Heart left ventricle (tissue), 16 donors: ENCODE results near the gene DRG1. TPM values are rescaled to one million over a fixed set of nuclear protein-coding genes. Genes with fewer than 3 reads are reported as not detected.
"Not testable (repeated sequence)": the region's sequence is repeated elsewhere in the genome, so short reads cannot be mapped to it uniquely, and the experiment has no call there.

Experiments
- ATAC-seq, 4 donors: fragments of 200-7000 bp; cut with Tn5 transposase; one replicate each; pipeline ENCODE4 v1.9.1; 2020 to 2022; ENCODE audit warnings: moderate library complexity in 4 of 4, mild to moderate bottlenecking in 3 of 4, moderate number of reproducible peaks in 1 of 4
- DNase-seq, 5 donors: peaks; one replicate each; pipeline ENCODE4 v3.0.0-alpha.2; 2020
- H3K27ac ChIP-seq, 12 donors: fragments of 200-600 bp; sonication (generic) in 4 of 12; one replicate each; pipeline versions ENCODE4 v1.5.0 to v1.8.0; 2016 to 2022; ENCODE audit warnings: mild to moderate bottlenecking in 2 of 12
- H3K27me3 ChIP-seq, 9 donors: fragments of 200-600 bp; sonication (generic) in 2 of 9; one replicate each; pipeline versions ENCODE4 v1.5.1 to v1.8.0; 2016 to 2022; ENCODE audit warnings: mild to moderate bottlenecking in 3 of 9
- H3K36me3 ChIP-seq, 9 donors: fragments of 200-600 bp; sonication (generic) in 2 of 9; one replicate each; pipeline versions ENCODE4 v1.5.0 to v1.8.0; 2018 to 2022; ENCODE audit warnings: mild to moderate bottlenecking in 2 of 9
- H3K4me1 ChIP-seq, 12 donors: fragments of 200-600 bp; sonication (generic) in 4 of 12; one replicate each; pipeline versions ENCODE4 v1.5.0 to v1.8.0; 2016 to 2022; ENCODE audit warnings: mild to moderate bottlenecking in 3 of 12
- H3K4me3 ChIP-seq, 12 donors: fragments of 200-600 bp; sonication (generic) in 4 of 12; one replicate each; pipeline versions ENCODE4 v1.5.0 to v1.8.0; 2017 to 2022; ENCODE audit warnings: mild to moderate bottlenecking in 9 of 12, moderate library complexity in 4 of 12
- H3K9me3 ChIP-seq, 12 donors: fragments of 200-600 bp; sonication (generic) in 4 of 12; one replicate each; pipeline versions ENCODE4 v1.5.0 to v1.8.0; 2016 to 2022; ENCODE audit warnings: mild to moderate bottlenecking in 1 of 12
- CTCF ChIP-seq, 12 donors: fragments of 200-600 bp; sonication (generic) in 4 of 12; IDR thresholded peaks; one replicate each; pipeline versions ENCODE4 v1.5.0 to v1.8.0; 2018 to 2022; ENCODE audit warnings: antibody characterized with exemption in 12 of 12, mild to moderate bottlenecking in 5 of 12
- POLR2A ChIP-seq, 2 donors: fragments of 450-650 bp; IDR thresholded peaks; one replicate each; pipeline ENCODE4 v1.6.1; 2017; ENCODE audit warnings: antibody characterized with exemption in 2 of 2, mild to moderate bottlenecking in 2 of 2, moderate library complexity in 2 of 2
- WGBS, 4 donors: extraction: QIAGEN DNeasy Blood & Tissue Kit in 2 of 4; methylation state at CpG; one replicate each; pipeline versions ENCODE4 v1.1.5 to v1.1.7; 2013 to 2018; 5-methylcytosine and 5-hydroxymethylcytosine counted together
- intact Hi-C, 10 donors: fragments of 100-400 bp; cut with DNase I; formaldehyde crosslinking; loops; one replicate each; pipeline versions ENCODE4 v1.11.1 to v1.14.2; 2022
- polyA plus RNA-seq, 2 donors: library from polyadenylated mRNA; stranded (reverse); fragments of 200-250 nt; gene quantifications; one replicate each; pipeline ENCODE4 v1.2.3, GENCODE V29; 2013
- total RNA-seq, 9 donors: library from RNA; depleted of rRNA in 2 of 9; stranded (reverse); fragments of >200 nt in 2 of 9; fragmentation: NEBNext Ultra II Directional in 3 of 9; extraction: Animal tissue kit (Norgen Biotek cat#: 25700) in 3 of 9; gene quantifications; one replicate each; pipeline versions ENCODE4 v1.1.0 to v1.2.4, GENCODE V29; 2016 to 2023
- donor health status: ischemic (EF 13 %, LVEDD 7.1; RV severe dilation, severe dysfunction).
- donor health status: healthy with polysubstance abuse.
- donor health status: DM: no; HTN: yes; CAD: no.
- donor health status: DM: no; HTN: no; CAD: no.
- donor health status: ischemic (EF 25% LVEDD 6.9; RV normal size, moderate dysfunction).
- donor health status: ischemic (EF 25% LVEDD 5.7; RV mildly dilated, moderate dysfunction).
- donor health status: healthy.
- donor health status: DM: yes; HTN: yes; CAD: no.
- donor health status: ischemic (EF 35%, LVEDD 5.7; RV mildly dilated, moderate dysfunction).
- donor health status: nonischemic (EF 11% LVEDD 7.7; RV severe dilation, severe dysfunction).
- donor health status: DM: yes; HTN: yes; CAD: no.
- donor health status: PGD.
- donor health status: ischemic (EF 29% LVEDD 5.4; RV normal size, mild dysfunction).
- donor health status: nonischemic (EF 23%, LVEDD 6.1; RV moderate dilation, normal function).

DRG1 gene
- total and polyA plus RNA-seq, 11 donors = 50.1 to 94.8 (median 55.5) TPM

DNA sequence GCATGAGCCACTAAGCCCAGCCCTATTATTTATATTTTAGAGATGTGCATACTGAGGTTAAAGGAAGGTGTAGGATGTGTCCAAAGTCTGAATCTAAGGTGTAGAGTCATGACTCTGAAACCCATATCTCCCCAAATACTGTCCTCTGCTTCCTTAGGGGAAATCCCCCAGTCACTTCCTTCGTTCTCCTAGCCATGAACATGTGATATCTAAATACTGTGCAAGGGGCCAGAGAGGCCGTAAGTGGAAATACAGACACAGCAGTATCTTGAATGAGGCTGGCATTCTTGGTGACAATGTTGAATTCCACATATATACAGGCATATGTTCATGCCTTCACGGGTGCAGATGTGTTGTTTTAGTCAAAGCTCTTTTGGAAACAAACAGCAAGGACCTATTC lies 32.0 kb upstream of the DRG1 start:
- no peaks in the 10 kb centered on the region for H3K4me1 ChIP-seq
- 63 to 71% (median 69%) methylated on average over 3 of the region's 3 CpGs for WGBS, 4 donors
- no peak overlapping the region for H3K4me3 ChIP-seq
- ATAC-seq = no peak
- TF ChIP-seq POLR2A (IDR thresholded peaks at IDR 0.05) = no peak
- TF ChIP-seq CTCF (IDR thresholded peaks at IDR 0.05) = no peak
- no peak overlapping the region for H3K27ac ChIP-seq
- intact Hi-C loops = no loop called here
- H3K36me3 ChIP-seq = no peaks in the 10 kb centered on the region
- H3K27me3 ChIP-seq = no peaks in the 10 kb centered on the region
- no peaks in the 10 kb centered on the region for H3K9me3 ChIP-seq
- no peak for DNase-seq

DNA sequence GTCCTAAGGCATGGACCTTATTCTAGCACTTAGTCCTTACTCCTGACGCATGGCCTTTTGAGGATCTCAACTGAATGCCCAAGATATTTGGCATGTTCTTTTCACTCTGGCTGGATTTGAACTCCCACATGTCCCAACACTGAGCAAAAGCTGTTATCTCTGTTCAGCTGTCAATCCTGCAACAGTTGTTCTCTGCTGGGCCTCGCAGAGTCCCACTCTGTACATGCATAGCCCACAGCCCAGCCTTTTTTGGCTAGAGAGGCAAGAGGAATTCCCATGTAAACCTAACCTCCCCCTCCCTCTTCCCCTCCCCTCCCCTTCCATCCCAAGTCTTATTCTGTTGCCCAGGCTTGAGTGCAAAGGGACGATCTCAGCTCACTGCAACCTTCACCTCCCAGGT lies 21.8 kb upstream of the DRG1 start:
- TF ChIP-seq POLR2A (IDR thresholded peaks at IDR 0.05) = no peak
- no peak for TF ChIP-seq CTCF (IDR thresholded peaks at IDR 0.05)
- H3K27me3 ChIP-seq = no peaks in the 10 kb centered on the region
- peak in 3 of 5 donors; percentile 17 to 31 (median 23) for DNase-seq
- no peak overlapping the region for H3K4me3 ChIP-seq
- WGBS, 4 donors = 58 to 75% (median 60%) methylated on average over 3 of the region's 3 CpGs
- peak; percentile 26 to 71 (median 52) for ATAC-seq
- peaks cover 0 to 6% (median 0%) of the 10 kb centered on the region in 12 donors for H3K4me1 ChIP-seq
- H3K27ac ChIP-seq = peak overlapping the region in 4 of 12 donors; percentile 3 to 37 (median 24)
- no peaks in the 10 kb centered on the region for H3K9me3 ChIP-seq
- H3K36me3 ChIP-seq = no peaks in the 10 kb centered on the region
- intact Hi-C loops = no loop called here

DNA sequence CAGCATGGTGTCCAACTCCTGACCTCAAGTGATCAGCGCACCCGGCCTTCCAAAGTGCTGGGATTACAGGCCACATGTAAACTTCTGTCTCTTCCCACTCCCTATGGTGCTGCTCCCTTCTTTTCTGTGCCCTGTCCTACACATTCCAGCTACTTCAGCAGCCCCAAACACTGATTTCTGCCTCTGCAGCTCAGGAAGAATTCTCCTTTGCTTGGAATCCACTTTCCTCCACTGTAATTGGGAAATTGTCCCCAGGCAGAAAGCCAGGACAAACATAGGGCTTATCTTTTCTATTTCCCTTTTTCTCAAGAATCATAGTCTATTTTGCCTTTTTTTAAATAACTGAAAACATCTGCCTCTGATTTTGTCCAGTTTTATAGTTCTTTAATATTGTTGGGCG lies 21.3 kb upstream of the DRG1 start:
- WGBS, 4 donors = 66 to 80% (median 75%) methylated on average over 3 of the region's 3 CpGs
- TF ChIP-seq CTCF (IDR thresholded peaks at IDR 0.05) = no peak
- no peak for TF ChIP-seq POLR2A (IDR thresholded peaks at IDR 0.05)
- H3K36me3 ChIP-seq = no peaks in the 10 kb centered on the region
- H3K9me3 ChIP-seq = no peaks in the 10 kb centered on the region
- no peaks in the 10 kb centered on the region for H3K27me3 ChIP-seq
- H3K27ac ChIP-seq = peak overlapping the region in 5 of 12 donors; percentile 15 to 37 (median 32)
- ATAC-seq (peak in 2 of 4 donors; percentile 44 to 52), DNase-seq (peak in 2 of 5 donors; percentile 27 to 40)
- intact Hi-C loops = no loop called here
- peak overlapping the region in 1 of 12 donors; percentile 10 for H3K4me3 ChIP-seq
- peaks cover 0 to 6% (median 0%) of the 10 kb centered on the region in 12 donors for H3K4me1 ChIP-seq

GRCh38 chr22:31378651-31379050 lies 20.8 kb upstream of the DRG1 start:
- Histone ChIP-seq H3K27ac (peak overlapping the region in 5 of 12 donors; percentile 6 to 34 (median 32)), H3K4me3 (peak overlapping the region in 3 of 12 donors; percentile 2 to 28 (median 10))
- DNase-seq, H3K36me3 ChIP-seq, ATAC-seq, H3K27me3 ChIP-seq, intact Hi-C loops, H3K4me1 ChIP-seq, H3K9me3 ChIP-seq: not testable (repeated sequence)
- 64 to 75% (median 72%) methylated on average over 6 of the region's 6 CpGs for WGBS, 4 donors

- Histone ChIP-seq H3K36me3 (no peaks in the 10 kb centered on the region), H3K9me3 (no peaks in the 10 kb centered on the region), H3K4me1 (peaks cover 0 to 8% (median 2%) of the 10 kb centered on the region in 12 donors), H3K27ac (no peak overlapping the region), H3K27me3 (no peaks in the 10 kb centered on the region), H3K4me3 (no peak overlapping the region)
- WGBS, 4 donors = 89 to 97% (median 96%) methylated on average over 2 of the region's 2 CpGs
- ATAC-seq (no peak), DNase-seq (no peak)
- intact Hi-C loops = no loop called here
- no peak for TF ChIP-seq CTCF (IDR thresholded peaks at IDR 0.05)
- no peak for TF ChIP-seq POLR2A (IDR thresholded peaks at IDR 0.05)
These were observed 5.5 kb upstream of the DRG1 start for GRCh38 chr22:31393893-31394292.
